Neuronal stem cell (in vitro differentiated cells): Measurements from ENCODE around the gene NALF2.

Experiments used
- DNase-seq: peaks from one replicate; pipeline ENCODE4 v3.0.0-alpha.2; 2013; ENCODE audit warnings: low spot score
- H2AFZ ChIP-seq: one replicate; pipeline ENCODE4 v1.6.1; 2013; ENCODE audit warnings: mild to moderate bottlenecking, low read length, inconsistent platforms
- H2AK5ac ChIP-seq: 2 replicates; pipeline ENCODE4 v1.6.1; 2013; ENCODE audit warnings: low read depth, mild to moderate bottlenecking, inconsistent platforms, low read length, moderate library complexity, mixed read lengths
- H2BK120ac ChIP-seq: 2 replicates; pipeline ENCODE4 v1.6.1; 2013; ENCODE audit warnings: low read depth, mild to moderate bottlenecking, inconsistent platforms, low read length, moderate library complexity, mixed read lengths
- H2BK12ac ChIP-seq: one replicate; pipeline ENCODE4 v1.6.1; 2013; ENCODE audit warnings: low read length, inconsistent platforms
- H2BK15ac ChIP-seq: 2 replicates; pipeline ENCODE4 v1.6.1; 2013; ENCODE audit warnings: mild to moderate bottlenecking, low read length, inconsistent platforms, mixed read lengths
- H2BK5ac ChIP-seq: one replicate; pipeline ENCODE4 v1.6.1; 2013; ENCODE audit warnings: inconsistent platforms, mild to moderate bottlenecking, low read length, moderate library complexity
- H3K14ac ChIP-seq: one replicate; pipeline ENCODE4 v1.6.1; 2013; ENCODE audit warnings: low read length, inconsistent platforms
- H3K18ac ChIP-seq: 2 replicates; pipeline ENCODE4 v1.6.1; 2013; ENCODE audit warnings: low read length, inconsistent platforms
- H3K23ac ChIP-seq: 2 replicates; pipeline ENCODE4 v1.6.1; 2013; ENCODE audit warnings: low read depth, mild to moderate bottlenecking, mixed read lengths, low read length, inconsistent platforms; ENCODE audit not compliant: poor library complexity
- H3K27ac ChIP-seq: replicated peaks from 3 replicates; pipeline ENCODE4 v1.5.1; 2013; ENCODE audit warnings: low read length, inconsistent platforms
- H3K27me3 ChIP-seq, 3 experiments: 2 replicates each; pipeline ENCODE4 v1.6.1; 2013; ENCODE audit warnings: low read length in 3 of 3, mild to moderate bottlenecking in 2 of 3, inconsistent platforms in 1 of 3, low read depth in 1 of 3, mixed read lengths in 1 of 3, moderate library complexity in 1 of 3; ENCODE audit not compliant: control insufficient read depth in 3 of 3, insufficient read depth in 3 of 3
- H3K36me3 ChIP-seq, 2 donors: replicated peaks in 1 of 2; 2 replicates each; pipeline ENCODE4 v1.6.1; 2013; ENCODE audit warnings: low read length in 2 of 2; ENCODE audit not compliant: control insufficient read depth in 2 of 2, insufficient read depth in 2 of 2
- H3K4ac ChIP-seq: 2 replicates; pipeline ENCODE4 v1.6.1; 2013; ENCODE audit warnings: inconsistent platforms, mild to moderate bottlenecking, low read length, moderate library complexity
- H3K4me1 ChIP-seq, 2 donors: 1 replicate in 1 of 2; 2 replicates in 1 of 2; pipeline ENCODE4 v1.6.1; 2013; ENCODE audit warnings: low read length in 2 of 2, low read depth in 1 of 2; ENCODE audit not compliant: control insufficient read depth in 2 of 2, insufficient read depth in 1 of 2
- H3K4me2 ChIP-seq: one replicate; pipeline ENCODE4 v1.6.1; 2013; ENCODE audit warnings: mild to moderate bottlenecking, low read length, inconsistent platforms; ENCODE audit not compliant: insufficient read depth, poor library complexity, severe bottlenecking
- H3K4me3 ChIP-seq, 2 donors: 2 replicates each; pipeline ENCODE4 v1.5.1; 2013; ENCODE audit warnings: low read length in 2 of 2, mild to moderate bottlenecking in 2 of 2, inconsistent platforms in 1 of 2, moderate library complexity in 1 of 2
- H3K79me1 ChIP-seq: one replicate; pipeline ENCODE4 v1.6.1; 2013; ENCODE audit warnings: low read depth, mild to moderate bottlenecking, inconsistent platforms, low read length, moderate library complexity
- H3K9ac ChIP-seq: one replicate; pipeline ENCODE4 v1.6.1; 2013; ENCODE audit warnings: mild to moderate bottlenecking, low read depth, low read length, inconsistent platforms; ENCODE audit not compliant: poor library complexity
- H3K9me3 ChIP-seq, 2 donors: replicated peaks in 1 of 2; 2 replicates each; pipeline versions ENCODE3 to v1.6.1; 2013; ENCODE audit warnings: low read length in 2 of 2, mild to moderate bottlenecking in 2 of 2, inconsistent platforms in 1 of 2, low read depth in 1 of 2, mixed read lengths in 1 of 2, moderate library complexity in 1 of 2; ENCODE audit not compliant: control insufficient read depth in 2 of 2, insufficient read depth in 1 of 2
- H4K8ac ChIP-seq: one replicate; pipeline ENCODE4 v1.6.1; 2013; ENCODE audit warnings: low read depth, mild to moderate bottlenecking, inconsistent platforms, low read length, moderate library complexity
- H4K91ac ChIP-seq: one replicate; pipeline ENCODE4 v1.6.1; 2013; ENCODE audit warnings: low read length, low read depth, mild to moderate bottlenecking, inconsistent platforms; ENCODE audit not compliant: poor library complexity
- WGBS, 2 donors: extraction: QIAGEN DNeasy Blood & Tissue Kit; methylation state at CpG; one replicate each; pipeline ENCODE4 v1.1.7; 2013; ENCODE audit warnings: missing lambda C conversion rate in 2 of 2, mixed read lengths in 1 of 2; ENCODE audit not compliant: insufficient read length in 2 of 2, insufficient replicate concordance in 1 of 2; ENCODE audit errors: extremely low coverage in 2 of 2; 5-methylcytosine and 5-hydroxymethylcytosine counted together

The NALF2 gene

DNA sequence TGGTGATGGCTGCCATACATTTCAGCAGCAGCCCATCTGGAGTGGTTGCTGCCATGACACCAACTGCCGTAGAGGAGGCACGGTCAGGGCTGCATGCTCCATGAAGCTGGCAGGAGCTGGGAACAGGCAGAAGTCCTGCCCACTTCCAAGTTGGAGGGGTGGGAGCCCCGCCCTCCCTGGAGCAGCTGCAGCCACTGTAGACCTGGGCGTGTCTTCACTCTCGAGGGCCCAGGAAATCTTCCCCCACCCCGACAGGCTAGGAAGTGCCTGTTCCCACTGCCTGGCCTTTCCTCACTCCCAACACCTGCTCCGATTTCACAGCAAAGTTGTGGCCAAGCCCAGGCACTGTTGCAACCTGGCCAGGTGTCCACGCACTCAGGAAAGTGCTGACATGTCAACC is 42.3 kb downstream of the NALF2 start:
- Histone ChIP-seq H3K36me3 (no peaks in the 10 kb centered on the region), H3K9me3 (no peaks in the 10 kb centered on the region), H3K23ac (no peak overlapping the region), H2BK120ac (no peak overlapping the region), H3K4me1 (peaks cover 0 to 1% of the 10 kb centered on the region in 2 donors), H3K4me2 (no peak overlapping the region), H4K8ac (no peak overlapping the region), H2AK5ac (no peak overlapping the region), H3K79me1 (no peaks in the 10 kb centered on the region), H2BK12ac (no peak overlapping the region), H3K4me3 (no peak overlapping the region), H3K4ac (no peak overlapping the region), H3K9ac (no peak overlapping the region), H3K14ac (no peak overlapping the region), H3K27me3 (peaks cover 0 to 9% (median 0%) of the 10 kb centered on the region in 3 experiments), H2AFZ (no peak overlapping the region), H2BK15ac (no peak overlapping the region), H4K91ac (no peak overlapping the region), H3K18ac (no peak overlapping the region), H2BK5ac (no peak overlapping the region), H3K27ac (no peak overlapping the region)
- DNase-seq = no peak
- WGBS, 2 donors = no CpG with 5 or more reads among the region's 8 CpGs

DNA sequence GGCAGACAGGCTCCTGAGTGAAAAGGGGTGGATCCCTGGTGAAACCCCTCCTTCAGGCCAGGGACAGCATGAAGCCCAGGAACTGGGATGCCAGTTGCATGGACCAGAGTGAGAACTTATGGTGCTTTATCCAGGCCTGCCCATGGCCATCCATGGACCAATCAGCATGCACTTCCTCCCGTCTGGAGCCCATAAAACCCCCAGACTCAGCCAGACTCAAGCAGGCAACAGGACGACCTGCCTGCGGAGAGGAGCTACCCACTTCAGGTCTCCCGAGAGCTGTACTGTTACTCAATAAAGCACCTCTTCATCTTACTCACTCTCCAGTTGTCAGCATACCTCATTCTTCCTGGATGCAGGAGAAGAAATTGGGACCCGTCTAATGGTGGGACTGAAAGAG is 42.9 kb downstream of the NALF2 start:
- Histone ChIP-seq H2BK120ac (no peak overlapping the region), H2AFZ (no peak overlapping the region), H3K4me1 (peaks cover 0 to 1% of the 10 kb centered on the region in 2 donors), H4K8ac (no peak overlapping the region), H3K23ac (no peak overlapping the region), H2BK5ac (no peak overlapping the region), H3K4ac (no peak overlapping the region), H3K4me3 (no peak overlapping the region), H3K27me3 (peaks cover 0 to 7% (median 0%) of the 10 kb centered on the region in 3 experiments), H2BK12ac (no peak overlapping the region), H3K27ac (no peak overlapping the region), H2AK5ac (no peak overlapping the region), H3K9me3 (no peaks in the 10 kb centered on the region), H3K14ac (no peak overlapping the region), H4K91ac (no peak overlapping the region), H3K18ac (no peak overlapping the region), H3K9ac (no peak overlapping the region), H3K4me2 (no peak overlapping the region), H3K36me3 (no peaks in the 10 kb centered on the region), H3K79me1 (no peaks in the 10 kb centered on the region), H2BK15ac (no peak overlapping the region)
- no CpG with 5 or more reads among the region's 5 CpGs for WGBS, 2 donors
- no peak for DNase-seq

DNA sequence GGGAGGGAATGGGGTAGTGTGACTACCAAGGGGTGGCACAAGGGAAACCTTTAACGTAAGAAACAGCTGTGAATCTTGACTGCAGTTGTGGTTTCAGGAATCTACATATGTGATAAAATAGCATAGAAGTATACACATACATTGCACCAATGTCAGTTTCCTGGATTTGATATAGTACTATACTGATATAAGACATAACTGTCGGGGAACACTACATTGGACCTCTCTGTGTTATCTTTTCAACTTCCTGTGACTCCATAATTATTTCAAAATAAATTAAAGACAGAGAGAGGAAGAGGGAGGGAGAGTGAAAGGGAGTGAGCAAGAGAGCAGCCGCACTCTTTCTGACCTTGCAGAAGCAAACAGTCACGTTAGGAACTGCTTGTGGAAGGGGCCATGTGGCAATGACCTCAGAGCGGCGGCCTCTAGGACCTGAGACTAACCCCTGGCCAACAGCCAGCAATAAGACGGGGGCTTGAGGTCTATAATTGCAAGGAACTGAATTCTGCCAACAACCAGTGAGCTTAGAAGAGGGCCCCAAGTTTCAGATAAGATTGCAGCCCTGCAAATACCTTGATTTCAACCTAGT is 47.4 kb downstream of the NALF2 start:
- H3K9ac ChIP-seq = no peak overlapping the region

DNA sequence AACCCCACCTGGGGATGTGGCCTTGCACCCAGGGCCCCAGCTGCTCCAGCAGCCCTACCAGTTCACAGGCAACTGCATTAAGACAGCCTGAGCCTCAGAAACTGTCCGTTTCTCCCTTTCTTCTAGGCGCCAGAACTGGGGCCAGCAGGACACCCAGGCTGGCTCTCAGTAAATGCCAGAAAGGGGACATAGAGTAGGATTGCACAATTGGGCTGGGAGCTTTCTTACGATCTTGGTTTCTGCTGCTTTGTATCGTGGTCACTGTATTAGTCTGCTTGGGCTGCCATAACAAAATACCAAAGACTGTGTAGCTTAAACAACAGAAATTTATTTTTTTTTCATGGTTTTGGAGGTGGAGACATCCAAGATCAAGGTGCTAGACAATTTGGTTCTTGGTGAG is 48.4 kb downstream of the NALF2 start:
- Histone ChIP-seq H3K4me2 (no peak overlapping the region), H2AK5ac (no peak overlapping the region), H3K79me1 (no peaks in the 10 kb centered on the region), H3K9ac (no peak overlapping the region), H3K18ac (no peak overlapping the region), H3K27me3 (no peaks in the 10 kb centered on the region), H2BK12ac (no peak overlapping the region), H4K91ac (no peak overlapping the region), H3K4me1 (peaks cover 3 to 8% of the 10 kb centered on the region in 2 donors), H4K8ac (no peak overlapping the region), H3K4ac (no peak overlapping the region), H3K9me3 (no peaks in the 10 kb centered on the region), H3K4me3 (no peak overlapping the region), H3K23ac (no peak overlapping the region), H3K27ac (no peak overlapping the region), H2BK120ac (no peak overlapping the region), H2BK15ac (no peak overlapping the region), H2BK5ac (no peak overlapping the region), H3K36me3 (no peaks in the 10 kb centered on the region), H3K14ac (no peak overlapping the region), H2AFZ (no peak overlapping the region)
- WGBS, 2 donors = no CpG with 5 or more reads among the region's 4 CpGs
- DNase-seq = no peak

More for the DNA sequence above, 47.4 kb downstream of the NALF2 start:
- Histone ChIP-seq H2BK12ac (no peak overlapping the region), H3K27ac (no peak overlapping the region), H3K18ac (no peak overlapping the region), H4K8ac (no peak overlapping the region), H2BK15ac (no peak overlapping the region), H3K9me3 (no peaks in the 10 kb centered on the region), H3K4me2 (no peak overlapping the region), H3K27me3 (no peaks in the 10 kb centered on the region), H2AK5ac (no peak overlapping the region), H2BK5ac (no peak overlapping the region), H4K91ac (no peak overlapping the region), H3K4me3 (no peak overlapping the region), H2AFZ (no peak overlapping the region), H3K36me3 (no peaks in the 10 kb centered on the region), H3K4me1 (peaks cover 3% of the 10 kb centered on the region in 2 donors), H3K79me1 (no peaks in the 10 kb centered on the region), H2BK120ac (no peak overlapping the region), H3K14ac (no peak overlapping the region), H3K4ac (no peak overlapping the region), H3K23ac (no peak overlapping the region)
- no peak for DNase-seq
- no CpG with 5 or more reads among the region's 7 CpGs for WGBS, 2 donors
